Activated CD4-positive, CD25-positive, alpha-beta regulatory T cell treated with anti-CD3 and anti-CD28 coated beads, Interleukin-2, amount 50 U/mL, for 24 hours (primary cell): ENCODE results near the gene MEF2B.

ENCODE experiments used
- ATAC-seq, 2 donors: fragments of 150-1000 bp; cut with Tn5 transposase; one replicate each; pipeline ENCODE4 v1.10.0; 2021; ENCODE audit warnings: mild to moderate bottlenecking in 1 of 2, moderate library complexity in 1 of 2

MEF2B gene

GRCh38 chr19:19170053-19170872 is at the start of gene MEF2B:
Gene MEF2B (minus strand): TSS chr19:19170263. CDS start chr19:19150735, 19,528 bp downstream.
- peak; percentile 91 to 92 for ATAC-seq

DNA sequence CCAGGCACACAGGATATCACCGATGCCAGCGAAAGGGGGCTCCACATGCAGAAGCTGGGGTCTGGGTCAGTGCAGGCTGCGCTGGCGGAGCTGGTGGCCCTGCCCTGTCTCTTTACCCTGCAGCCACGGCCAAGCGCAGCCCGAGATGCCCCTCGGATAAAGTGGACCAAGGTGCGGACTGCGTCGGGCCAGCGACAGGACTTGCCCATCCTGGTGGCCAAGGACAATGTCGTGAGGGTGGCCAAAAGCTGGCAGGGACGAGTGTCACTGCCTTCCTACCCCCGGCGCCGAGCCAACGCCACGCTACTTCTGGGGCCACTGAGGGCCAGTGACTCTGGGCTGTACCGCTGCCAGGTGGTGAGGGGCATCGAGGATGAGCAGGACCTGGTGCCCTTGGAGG is 48.8 kb upstream of the MEF2B start:
- ATAC-seq = no peak

- ATAC-seq = no peak
Observed at GRCh38 chr19:19217099-19217498, 47.0 kb upstream of the MEF2B start.

DNA sequence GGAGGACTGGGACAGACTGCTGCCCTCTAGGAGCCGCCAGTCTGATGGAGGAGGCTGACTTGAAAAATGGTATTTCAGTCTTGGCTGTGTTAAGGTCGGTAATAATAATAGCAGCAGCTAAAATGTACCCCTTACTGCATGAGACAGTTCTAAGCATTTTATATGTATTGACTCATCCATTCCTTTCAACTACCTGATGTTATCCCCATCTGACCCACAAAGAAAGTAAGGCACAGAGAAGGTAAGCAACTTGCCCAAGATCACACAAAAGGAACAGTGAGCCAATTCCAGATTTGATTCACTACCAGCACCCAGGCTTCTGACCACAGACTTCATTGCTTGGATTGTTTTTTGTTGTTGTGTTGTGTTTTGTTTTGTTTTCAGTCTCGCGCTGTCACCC is 45.7 kb upstream of the MEF2B start:
- no peak for ATAC-seq

DNA sequence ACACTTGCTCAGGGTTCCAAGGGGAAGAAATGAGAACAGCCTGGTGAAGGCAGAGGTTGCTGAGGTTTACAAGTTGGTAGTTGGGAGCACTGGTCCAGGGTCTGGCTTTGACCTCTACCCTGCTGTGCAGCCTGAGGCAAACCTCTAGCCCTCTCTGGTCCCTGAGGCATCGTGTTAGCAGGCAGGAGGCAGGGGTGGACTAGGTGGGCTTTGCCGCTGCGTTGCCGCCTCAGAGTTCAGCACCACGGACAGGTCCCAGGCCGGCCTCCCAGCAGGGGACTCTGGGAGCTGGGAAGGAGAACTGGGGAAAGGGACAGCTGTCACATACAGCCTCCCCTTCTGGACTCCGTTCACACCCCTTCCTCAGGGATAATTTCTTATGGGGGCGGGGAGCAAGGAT is 44.8 kb upstream of the MEF2B start:
- ATAC-seq = no peak

DNA sequence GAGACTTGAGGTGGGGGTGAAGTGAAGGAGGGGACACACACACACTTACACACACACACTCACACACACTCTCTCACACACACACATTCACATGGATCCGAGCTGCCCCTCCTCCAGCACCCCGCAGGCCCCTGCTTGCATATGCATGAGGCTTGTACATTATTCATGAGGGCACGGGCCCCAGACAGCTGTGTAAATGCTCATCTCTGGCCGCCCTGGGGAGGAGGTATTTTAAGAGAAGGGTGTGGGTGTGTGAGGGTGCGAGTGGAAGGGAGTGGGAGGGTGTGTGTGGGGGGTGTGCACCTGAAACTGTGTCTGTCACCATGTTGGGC is 44.1 kb upstream of the MEF2B start:
- no peak for ATAC-seq

- no peak for ATAC-seq
Observed at GRCh38 chr19:19213426-19214158, 43.5 kb upstream of the MEF2B start.

- ATAC-seq = no peak
Observed at GRCh38 chr19:19212916-19213315, 42.9 kb upstream of the MEF2B start.

GRCh38 chr19:19211499-19212420 is 41.7 kb upstream of the MEF2B start, which contains the start of gene NCAN:
Gene NCAN (plus strand): TSS chr19:19211958. CDS start chr19:19216954, 4,996 bp downstream.
- ATAC-seq = no peak

DNA sequence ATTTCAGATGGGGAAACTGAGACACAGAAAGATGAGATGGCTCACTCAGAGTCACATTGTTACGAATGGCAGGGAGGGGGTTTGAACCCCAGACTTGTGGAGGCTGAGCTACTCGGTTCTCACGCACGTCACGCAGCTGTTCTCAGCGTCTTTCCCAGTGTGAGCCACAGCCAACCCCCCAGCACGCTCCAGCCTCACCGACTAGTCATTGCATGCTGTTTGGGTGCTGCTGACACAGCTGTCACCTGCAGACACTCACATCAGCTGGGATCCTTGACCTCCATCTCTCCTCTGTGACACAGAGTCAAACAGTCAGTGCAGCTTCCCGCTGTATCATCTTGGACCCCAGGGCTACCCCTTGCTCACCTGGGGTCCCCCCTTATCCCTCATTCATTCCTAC is 39.3 kb upstream of the MEF2B start:
- ATAC-seq = no peak

DNA sequence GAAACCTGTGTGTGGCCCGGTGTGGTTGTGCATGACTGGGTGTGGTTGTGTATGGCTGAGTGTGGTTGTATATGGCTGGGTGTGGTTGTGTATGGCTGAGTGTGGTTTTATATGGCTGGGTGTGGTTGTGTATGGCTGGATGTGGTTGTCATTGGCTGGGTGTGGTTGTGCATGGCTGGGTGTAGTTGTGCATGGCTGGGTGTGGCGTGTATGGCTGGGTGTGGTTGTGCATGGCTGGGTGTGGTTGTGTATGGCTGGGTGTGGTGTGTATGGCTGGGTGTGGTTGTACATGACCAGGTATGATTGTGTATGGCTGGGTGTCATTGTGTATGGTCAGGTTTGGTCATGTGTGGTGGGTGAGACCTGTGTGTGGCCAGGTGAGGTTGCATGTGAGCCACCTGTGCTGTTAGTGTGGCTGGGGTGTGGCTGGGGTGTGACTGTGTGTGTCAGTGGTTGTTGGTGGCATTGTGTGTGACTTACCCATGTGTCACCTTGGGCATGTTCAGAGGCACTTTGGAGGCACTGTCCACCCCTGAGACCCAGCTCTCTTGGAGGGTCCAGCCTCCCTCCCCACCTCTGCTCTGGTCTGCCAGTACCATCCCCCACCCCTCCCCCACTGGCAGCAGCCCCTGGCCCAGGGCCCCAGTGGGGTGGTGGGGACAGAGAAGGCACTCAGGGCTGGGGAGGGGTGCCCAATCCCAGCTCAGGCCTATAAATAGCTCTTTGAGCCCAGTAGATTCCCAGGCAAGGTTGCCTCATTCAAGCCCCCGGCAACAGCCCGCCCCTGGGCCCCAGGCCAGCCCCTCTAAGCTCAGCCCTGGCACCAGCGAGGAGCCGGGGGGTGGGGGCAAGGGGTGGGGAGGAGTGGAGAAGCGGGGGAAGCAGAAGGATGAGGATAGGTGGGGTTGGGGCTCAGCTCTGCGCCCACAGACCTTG is 37.8 kb upstream of the MEF2B start:
- ATAC-seq = no peak

- ATAC-seq = no peak
Observed at GRCh38 chr19:19206938-19207337, 36.9 kb upstream of the MEF2B start.

- ATAC-seq = no peak
Observed at GRCh38 chr19:19205416-19206410, 35.6 kb upstream of the MEF2B start.

- ATAC-seq = no peak
Observed at GRCh38 chr19:19204181-19204580, 34.1 kb upstream of the MEF2B start.

GRCh38 chr19:19203012-19203856 is 33.2 kb upstream of the MEF2B start, which contains the start of gene NR2C2AP:
Gene NR2C2AP (minus strand): TSS chr19:19203414. CDS start chr19:19203060, 354 bp downstream.
- ATAC-seq = peak; percentile 89 to 91

DNA sequence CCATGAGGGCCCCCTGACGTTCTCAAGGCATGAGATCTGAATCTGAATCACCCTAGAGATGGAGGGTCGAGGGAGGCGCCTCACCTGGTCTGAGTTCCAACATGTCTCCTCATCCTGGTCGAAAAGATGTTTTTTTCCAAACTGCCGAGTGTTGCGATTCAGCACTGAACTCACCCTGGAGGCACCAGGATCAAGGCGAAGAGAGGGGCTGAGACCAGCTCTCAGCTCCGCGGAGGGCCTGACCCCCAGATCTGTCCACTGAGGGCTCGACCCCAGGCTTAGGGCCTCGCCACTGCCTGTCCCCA is 32.6 kb upstream of the MEF2B start:
- ATAC-seq = peak in 1 of 2 donors; percentile 2

GRCh38 chr19:19201697-19202630 is 31.9 kb upstream of the MEF2B start:
- no peak for ATAC-seq

DNA sequence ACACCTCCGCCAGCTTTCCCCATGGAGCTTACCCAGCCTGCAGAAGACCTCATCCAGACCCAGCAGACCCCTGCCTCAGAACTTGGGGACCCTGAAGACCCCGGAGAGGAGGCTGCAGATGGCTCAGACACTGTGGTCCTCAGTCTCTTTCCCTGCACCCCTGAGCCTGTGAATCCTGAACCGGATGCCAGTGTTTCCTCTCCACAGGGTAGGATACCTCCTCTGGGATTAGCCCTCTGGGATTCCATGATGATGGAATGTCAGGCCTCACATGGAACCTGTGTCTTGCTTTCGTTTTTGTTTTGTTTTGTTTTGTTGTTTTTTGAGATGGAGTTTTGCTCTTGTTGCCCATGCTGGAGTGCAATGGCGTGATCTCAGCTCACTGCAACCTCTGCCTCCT is 23.9 kb upstream of the MEF2B start:
- ATAC-seq = no peak
